Skeletal muscle satellite cell (primary cell): ENCODE results near the gene PDSS2.
A peak's percentile ranks its signal among the peaks of the same experiment; 100 is the strongest.

Source experiments
- H3K27me3 ChIP-seq: 2 replicates; pipeline ENCODE4 v1.7.0; 2013; ENCODE audit warnings: low read length; ENCODE audit not compliant: control insufficient read depth, insufficient read depth
- H3K36me3 ChIP-seq: 2 replicates; pipeline ENCODE4 v1.7.0; 2013; ENCODE audit warnings: mild to moderate bottlenecking, control low read depth, low read length; ENCODE audit not compliant: insufficient read depth
- H3K4me1 ChIP-seq: 2 replicates; pipeline ENCODE4 v1.7.0; 2013; ENCODE audit warnings: low read length; ENCODE audit not compliant: control insufficient read depth, insufficient read depth
- H3K4me2 ChIP-seq: 2 replicates; pipeline ENCODE4 v1.7.0; 2013; ENCODE audit warnings: mild to moderate bottlenecking, low read length
- H3K4me3 ChIP-seq: 2 replicates; pipeline ENCODE4 v1.7.0; 2013; ENCODE audit warnings: low read length
- H3K9ac ChIP-seq: 2 replicates; pipeline ENCODE4 v1.7.0; 2013; ENCODE audit warnings: mild to moderate bottlenecking, low read depth, low read length, moderate library complexity
- H3K9me3 ChIP-seq: replicated peaks from 2 replicates; pipeline ENCODE4 v1.7.0; 2013; ENCODE audit warnings: mild to moderate bottlenecking, control low read depth, low read length

PDSS2 gene

GRCh38 chr6:107246249-107246971, 213.0 kb downstream of the PDSS2 start:
- Histone ChIP-seq H3K4me2 (no peak overlapping the region), H3K4me1 (peaks cover 8% of the 10 kb centered on the region), H3K9me3 (no peaks in the 10 kb centered on the region), H3K36me3 (no peaks in the 10 kb centered on the region), H3K9ac (no peak overlapping the region), H3K4me3 (no peak overlapping the region), H3K27me3 (no peaks in the 10 kb centered on the region)

GRCh38 chr6:107244742-107245480, 214.5 kb downstream of the PDSS2 start:
- no peak overlapping the region for H3K9ac ChIP-seq
- H3K36me3 ChIP-seq, result no peaks in the 10 kb centered on the region
- no peaks in the 10 kb centered on the region for H3K27me3 ChIP-seq
- H3K4me2 ChIP-seq, result no peak overlapping the region
- no peaks in the 10 kb centered on the region for H3K9me3 ChIP-seq
- H3K4me3 ChIP-seq, result no peak overlapping the region
- H3K4me1 ChIP-seq, result peaks cover 8% of the 10 kb centered on the region

DNA sequence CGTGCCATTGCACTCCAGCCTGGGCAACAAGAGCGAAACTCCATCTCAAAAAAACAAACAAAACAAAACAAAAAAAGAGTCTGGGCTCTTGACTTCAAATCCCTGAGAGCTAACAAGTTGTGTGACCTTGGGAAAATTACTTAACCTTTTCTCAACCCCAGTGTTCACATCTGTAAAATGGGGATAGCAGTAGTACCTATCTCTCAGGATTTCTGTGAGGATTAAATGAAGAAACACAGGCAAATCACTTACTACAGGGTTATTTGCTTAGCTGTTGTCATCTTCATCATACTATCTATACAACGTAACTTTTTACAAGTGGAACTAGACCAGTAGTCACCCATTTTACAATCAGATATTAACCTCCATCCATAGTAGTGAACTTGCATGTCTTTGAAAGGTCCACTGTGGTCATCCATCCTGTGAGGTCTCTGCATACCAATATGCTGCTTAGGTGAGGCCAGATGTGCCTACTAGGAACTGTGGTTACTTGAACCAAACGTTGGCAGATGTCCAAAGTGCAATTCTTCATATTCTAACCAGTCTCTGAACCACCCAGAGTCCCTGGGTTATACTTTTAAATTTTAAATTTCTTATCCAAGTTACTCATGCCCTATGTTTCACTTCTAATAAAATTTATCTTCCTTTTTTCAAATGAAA, 215.2 kb downstream of the PDSS2 start:
- no peak overlapping the region for H3K4me2 ChIP-seq
- H3K9me3 ChIP-seq, result no peaks in the 10 kb centered on the region
- no peaks in the 10 kb centered on the region for H3K36me3 ChIP-seq
- H3K9ac ChIP-seq, result no peak overlapping the region
- peaks cover 8% of the 10 kb centered on the region for H3K4me1 ChIP-seq
- H3K4me3 ChIP-seq, result no peak overlapping the region
- no peaks in the 10 kb centered on the region for H3K27me3 ChIP-seq

- no peaks in the 10 kb centered on the region for H3K36me3 ChIP-seq
- H3K4me2 ChIP-seq, result no peak overlapping the region
- H3K9ac ChIP-seq, result no peak overlapping the region
- H3K4me1 ChIP-seq, result peaks cover 9% of the 10 kb centered on the region
- no peaks in the 10 kb centered on the region for H3K27me3 ChIP-seq
- no peaks in the 10 kb centered on the region for H3K9me3 ChIP-seq
- H3K4me3 ChIP-seq, result no peak overlapping the region
Observed at GRCh38 chr6:107243471-107243870, 215.9 kb downstream of the PDSS2 start.

GRCh38 chr6:107237992-107238660, 221.2 kb downstream of the PDSS2 start:
- no peak overlapping the region for H3K4me3 ChIP-seq
- no peak overlapping the region for H3K9ac ChIP-seq
- peaks cover 19% of the 10 kb centered on the region for H3K4me1 ChIP-seq
- no peaks in the 10 kb centered on the region for H3K9me3 ChIP-seq
- H3K4me2 ChIP-seq, result peak overlapping the region; percentile 28
- no peaks in the 10 kb centered on the region for H3K27me3 ChIP-seq
- H3K36me3 ChIP-seq, result no peaks in the 10 kb centered on the region

DNA sequence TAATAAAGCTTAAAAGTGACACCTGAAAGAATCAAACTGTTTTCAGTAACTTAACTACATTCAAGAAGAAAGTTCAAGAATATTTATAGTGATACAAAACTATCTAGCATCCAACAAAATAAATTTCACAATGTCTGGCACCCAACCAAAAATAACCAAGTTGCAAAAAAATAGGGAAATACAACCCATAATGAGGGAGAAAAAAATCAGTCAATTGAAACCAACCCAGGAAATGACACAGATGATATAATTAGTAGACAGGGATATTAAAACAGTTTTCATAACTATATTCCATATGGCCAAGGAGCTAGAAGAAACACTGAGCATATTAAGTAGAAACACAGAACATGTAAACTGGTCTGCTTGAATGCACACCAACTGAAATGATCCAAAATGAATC, 223.9 kb downstream of the PDSS2 start:
- H3K4me2 ChIP-seq, result no peak overlapping the region

GRCh38 chr6:107235007-107235406, 224.4 kb downstream of the PDSS2 start:
- no peak overlapping the region for H3K4me2 ChIP-seq
- H3K4me1 ChIP-seq, result peaks cover 19% of the 10 kb centered on the region
- no peaks in the 10 kb centered on the region for H3K36me3 ChIP-seq

More for the DNA sequence above, 223.9 kb downstream of the PDSS2 start:
- H3K4me3 ChIP-seq, result no peak overlapping the region
- H3K9me3 ChIP-seq, result no peaks in the 10 kb centered on the region
- no peak overlapping the region for H3K9ac ChIP-seq
- H3K27me3 ChIP-seq, result no peaks in the 10 kb centered on the region
- no peaks in the 10 kb centered on the region for H3K36me3 ChIP-seq
- peaks cover 19% of the 10 kb centered on the region for H3K4me1 ChIP-seq

DNA sequence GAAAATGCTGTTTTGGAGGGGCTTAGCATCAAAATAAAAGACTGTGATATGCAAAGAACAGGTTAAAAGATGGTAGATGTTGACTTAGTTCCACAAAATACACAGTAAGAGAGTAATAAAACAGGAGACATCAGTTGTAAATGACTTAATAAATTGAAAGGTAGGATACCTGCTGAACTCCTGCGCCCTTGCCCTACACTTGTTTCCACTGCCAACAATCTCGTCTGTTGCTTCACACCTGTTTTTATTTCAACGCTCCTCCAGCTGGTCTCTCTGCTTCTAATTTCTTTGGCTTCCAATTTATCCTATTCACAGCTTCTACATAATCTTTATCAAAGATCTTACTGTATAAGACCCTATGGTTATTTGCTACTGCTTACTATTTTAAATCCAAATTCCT, 228.1 kb downstream of the PDSS2 start:
- H3K9me3 ChIP-seq, result no peaks in the 10 kb centered on the region
- H3K4me2 ChIP-seq, result no peak overlapping the region
- H3K9ac ChIP-seq, result no peak overlapping the region
- no peak overlapping the region for H3K4me3 ChIP-seq
- no peaks in the 10 kb centered on the region for H3K27me3 ChIP-seq
- H3K4me1 ChIP-seq, result peaks cover 10% of the 10 kb centered on the region
- no peaks in the 10 kb centered on the region for H3K36me3 ChIP-seq

More at GRCh38 chr6:107235007-107235406, 224.4 kb downstream of the PDSS2 start:
- no peaks in the 10 kb centered on the region for H3K27me3 ChIP-seq
- no peak overlapping the region for H3K9ac ChIP-seq
- no peak overlapping the region for H3K4me3 ChIP-seq
- H3K9me3 ChIP-seq, result no peaks in the 10 kb centered on the region

GRCh38 chr6:107230448-107230847, 228.9 kb downstream of the PDSS2 start:
- H3K36me3 ChIP-seq, result no peaks in the 10 kb centered on the region
- no peak overlapping the region for H3K4me3 ChIP-seq
- no peak overlapping the region for H3K4me2 ChIP-seq
- peaks cover 5% of the 10 kb centered on the region for H3K4me1 ChIP-seq
- no peaks in the 10 kb centered on the region for H3K9me3 ChIP-seq
- no peaks in the 10 kb centered on the region for H3K27me3 ChIP-seq
- H3K9ac ChIP-seq, result no peak overlapping the region

GRCh38 chr6:107230024-107230423, 229.3 kb downstream of the PDSS2 start:
- peaks cover under 1% of the 10 kb centered on the region for H3K4me1 ChIP-seq
- no peaks in the 10 kb centered on the region for H3K27me3 ChIP-seq
- no peak overlapping the region for H3K4me2 ChIP-seq
- H3K4me3 ChIP-seq, result no peak overlapping the region
- H3K9ac ChIP-seq, result no peak overlapping the region
- H3K36me3 ChIP-seq, result no peaks in the 10 kb centered on the region
- no peaks in the 10 kb centered on the region for H3K9me3 ChIP-seq

DNA sequence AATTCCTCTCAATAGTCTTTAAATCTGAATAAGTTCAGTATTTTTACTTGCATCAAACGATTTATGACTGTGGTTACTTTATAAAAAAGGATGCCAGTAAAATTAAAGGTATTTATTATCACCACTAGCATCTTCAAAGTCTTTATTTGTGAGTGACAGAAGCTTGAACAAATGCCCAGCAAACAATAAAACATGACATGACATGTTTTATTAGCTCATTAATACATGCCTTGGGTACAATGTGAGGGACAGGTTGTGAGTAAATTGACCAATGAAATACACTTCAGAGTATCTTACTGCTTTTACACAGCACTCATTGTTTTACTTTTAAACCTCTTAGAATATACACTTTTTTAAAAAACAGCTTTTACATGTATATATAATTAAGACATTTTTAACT, 230.6 kb downstream of the PDSS2 start:
- Histone ChIP-seq H3K4me3 (no peak overlapping the region), H3K36me3 (no peaks in the 10 kb centered on the region), H3K9ac (no peak overlapping the region)

More for the DNA sequence above, 230.6 kb downstream of the PDSS2 start:
- H3K4me2 ChIP-seq, result no peak overlapping the region
- no peaks in the 10 kb centered on the region for H3K27me3 ChIP-seq
- no peaks in the 10 kb centered on the region for H3K4me1 ChIP-seq
- H3K9me3 ChIP-seq, result no peaks in the 10 kb centered on the region
